ENCODE measurements around the gene KLHL3. TPM values are rescaled to one million over a fixed set of nuclear protein-coding genes. Genes with fewer than 3 reads are reported as not detected.

The KLHL3 gene
- total RNA-seq, 1 experiment from 2014 or later: 15.7 TPM

DNA sequence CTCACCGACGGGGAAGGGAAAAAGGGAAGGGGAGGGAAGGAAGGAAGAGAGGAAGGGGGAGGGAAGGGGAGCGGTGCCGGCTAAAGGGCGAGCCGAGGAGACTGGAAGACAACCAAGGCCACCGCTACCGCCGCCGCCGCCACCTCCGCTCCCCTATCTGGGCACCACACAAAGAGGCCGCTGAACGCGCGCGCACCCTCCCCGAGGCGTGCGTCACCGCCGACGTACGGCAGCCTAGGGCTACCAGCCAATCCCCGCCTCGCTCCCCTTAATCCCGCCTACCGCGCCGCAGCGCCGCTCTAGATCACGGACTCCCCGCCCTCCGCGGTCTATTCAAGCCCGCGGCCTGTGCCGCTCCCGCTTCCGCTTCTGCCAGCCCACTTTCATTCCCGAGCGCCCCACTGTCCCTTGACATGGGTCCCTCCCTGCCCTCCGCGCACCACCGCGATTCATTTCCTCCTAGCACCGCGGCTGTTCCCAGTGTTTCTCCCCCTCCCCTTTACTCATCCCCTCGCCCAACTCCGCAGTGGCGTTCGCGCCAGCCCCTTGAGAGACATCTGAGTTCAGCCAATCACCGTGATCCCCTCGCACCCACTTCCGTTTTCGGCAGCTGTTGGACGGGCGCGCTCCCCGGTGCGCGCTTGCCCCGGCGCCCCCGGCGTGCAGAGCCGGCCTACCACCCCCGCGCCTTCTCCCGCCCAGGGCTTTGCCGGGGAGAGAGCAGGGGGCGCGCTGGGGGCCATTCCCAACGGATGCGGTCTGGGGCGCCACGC lies 18.5 kb upstream of the KLHL3 start, which contains the start of gene HNRNPA0 (continued):
- TF ChIP-seq ZNF219 (CRISPR knock-in tag; IDR thresholded peaks at IDR 0.05; ENCODE audit: borderline replicate concordance): no peak
- peak; percentile 43 for TF ChIP-seq CBFB (CRISPR knock-in tag; IDR thresholded peaks at IDR 0.05; ENCODE audit: low read depth)
- no peak for TF ChIP-seq HMGA2 (CRISPR knock-in tag; IDR thresholded peaks at IDR 0.05)
- peak; percentile 94 for TF ChIP-seq ZNF423 (CRISPR knock-in tag; IDR thresholded peaks at IDR 0.05)
- TF ChIP-seq MYBL2 (CRISPR knock-in tag; IDR thresholded peaks at IDR 0.05): peak; percentile 84; the same call in 1 of the 2 replicates
- TF ChIP-seq ZNF263 (CRISPR knock-in tag; IDR thresholded peaks at IDR 0.05; ENCODE audit: low read depth): 0 out of 2 replicates have a peak, but pooled peaks have one; percentile 40
- no peak for TF ChIP-seq SMAD4 (CRISPR knock-in tag; IDR thresholded peaks at IDR 0.05)
- TF ChIP-seq, protein P1, sequence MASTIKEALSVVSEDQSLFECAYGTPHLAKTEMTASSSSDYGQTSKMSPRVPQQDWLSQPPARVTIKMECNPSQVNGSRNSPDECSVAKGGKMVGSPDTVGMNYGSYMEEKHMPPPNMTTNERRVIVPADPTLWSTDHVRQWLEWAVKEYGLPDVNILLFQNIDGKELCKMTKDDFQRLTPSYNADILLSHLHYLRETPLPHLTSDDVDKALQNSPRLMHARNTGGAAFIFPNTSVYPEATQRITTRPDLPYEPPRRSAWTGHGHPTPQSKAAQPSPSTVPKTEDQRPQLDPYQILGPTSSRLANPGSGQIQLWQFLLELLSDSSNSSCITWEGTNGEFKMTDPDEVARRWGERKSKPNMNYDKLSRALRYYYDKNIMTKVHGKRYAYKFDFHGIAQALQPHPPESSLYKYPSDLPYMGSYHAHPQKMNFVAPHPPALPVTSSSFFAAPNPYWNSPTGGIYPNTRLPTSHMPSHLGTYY (CRISPR knock-in tag; IDR thresholded peaks at IDR 0.05): no peak
- no peak for TF ChIP-seq ELF4 (CRISPR knock-in tag; IDR thresholded peaks at IDR 0.05; ENCODE audit: low read depth)
- TF ChIP-seq, protein P2, sequence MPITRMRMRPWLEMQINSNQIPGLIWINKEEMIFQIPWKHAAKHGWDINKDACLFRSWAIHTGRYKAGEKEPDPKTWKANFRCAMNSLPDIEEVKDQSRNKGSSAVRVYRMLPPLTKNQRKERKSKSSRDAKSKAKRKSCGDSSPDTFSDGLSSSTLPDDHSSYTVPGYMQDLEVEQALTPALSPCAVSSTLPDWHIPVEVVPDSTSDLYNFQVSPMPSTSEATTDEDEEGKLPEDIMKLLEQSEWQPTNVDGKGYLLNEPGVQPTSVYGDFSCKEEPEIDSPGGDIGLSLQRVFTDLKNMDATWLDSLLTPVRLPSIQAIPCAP (CRISPR knock-in tag; IDR thresholded peaks at IDR 0.05): no peak
- TF ChIP-seq SP1 (CRISPR knock-in tag; conservative IDR thresholded peaks at IDR 0.05): no peak; the same call in none of the 2 replicates
- TF ChIP-seq, protein P3, sequence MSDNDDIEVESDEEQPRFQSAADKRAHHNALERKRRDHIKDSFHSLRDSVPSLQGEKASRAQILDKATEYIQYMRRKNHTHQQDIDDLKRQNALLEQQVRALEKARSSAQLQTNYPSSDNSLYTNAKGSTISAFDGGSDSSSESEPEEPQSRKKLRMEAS (CRISPR knock-in tag; IDR thresholded peaks at IDR 0.05): peak; percentile 77
- TF ChIP-seq IRF2 (CRISPR knock-in tag; IDR thresholded peaks at IDR 0.05; ENCODE audit: borderline replicate concordance, low read depth): no peak
- TF ChIP-seq, protein P4, sequence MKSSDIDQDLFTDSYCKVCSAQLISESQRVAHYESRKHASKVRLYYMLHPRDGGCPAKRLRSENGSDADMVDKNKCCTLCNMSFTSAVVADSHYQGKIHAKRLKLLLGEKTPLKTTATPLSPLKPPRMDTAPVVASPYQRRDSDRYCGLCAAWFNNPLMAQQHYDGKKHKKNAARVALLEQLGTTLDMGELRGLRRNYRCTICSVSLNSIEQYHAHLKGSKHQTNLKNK (CRISPR knock-in tag; IDR thresholded peaks at IDR 0.05): 0 out of 2 replicates have a peak, but pooled peaks have one; percentile 27
- no peak for TF ChIP-seq ZNF121 (CRISPR knock-in tag; IDR thresholded peaks at IDR 0.05)
- no peak for TF ChIP-seq ZNF416 (CRISPR knock-in tag; IDR thresholded peaks at IDR 0.05)
- TF ChIP-seq, protein P5, sequence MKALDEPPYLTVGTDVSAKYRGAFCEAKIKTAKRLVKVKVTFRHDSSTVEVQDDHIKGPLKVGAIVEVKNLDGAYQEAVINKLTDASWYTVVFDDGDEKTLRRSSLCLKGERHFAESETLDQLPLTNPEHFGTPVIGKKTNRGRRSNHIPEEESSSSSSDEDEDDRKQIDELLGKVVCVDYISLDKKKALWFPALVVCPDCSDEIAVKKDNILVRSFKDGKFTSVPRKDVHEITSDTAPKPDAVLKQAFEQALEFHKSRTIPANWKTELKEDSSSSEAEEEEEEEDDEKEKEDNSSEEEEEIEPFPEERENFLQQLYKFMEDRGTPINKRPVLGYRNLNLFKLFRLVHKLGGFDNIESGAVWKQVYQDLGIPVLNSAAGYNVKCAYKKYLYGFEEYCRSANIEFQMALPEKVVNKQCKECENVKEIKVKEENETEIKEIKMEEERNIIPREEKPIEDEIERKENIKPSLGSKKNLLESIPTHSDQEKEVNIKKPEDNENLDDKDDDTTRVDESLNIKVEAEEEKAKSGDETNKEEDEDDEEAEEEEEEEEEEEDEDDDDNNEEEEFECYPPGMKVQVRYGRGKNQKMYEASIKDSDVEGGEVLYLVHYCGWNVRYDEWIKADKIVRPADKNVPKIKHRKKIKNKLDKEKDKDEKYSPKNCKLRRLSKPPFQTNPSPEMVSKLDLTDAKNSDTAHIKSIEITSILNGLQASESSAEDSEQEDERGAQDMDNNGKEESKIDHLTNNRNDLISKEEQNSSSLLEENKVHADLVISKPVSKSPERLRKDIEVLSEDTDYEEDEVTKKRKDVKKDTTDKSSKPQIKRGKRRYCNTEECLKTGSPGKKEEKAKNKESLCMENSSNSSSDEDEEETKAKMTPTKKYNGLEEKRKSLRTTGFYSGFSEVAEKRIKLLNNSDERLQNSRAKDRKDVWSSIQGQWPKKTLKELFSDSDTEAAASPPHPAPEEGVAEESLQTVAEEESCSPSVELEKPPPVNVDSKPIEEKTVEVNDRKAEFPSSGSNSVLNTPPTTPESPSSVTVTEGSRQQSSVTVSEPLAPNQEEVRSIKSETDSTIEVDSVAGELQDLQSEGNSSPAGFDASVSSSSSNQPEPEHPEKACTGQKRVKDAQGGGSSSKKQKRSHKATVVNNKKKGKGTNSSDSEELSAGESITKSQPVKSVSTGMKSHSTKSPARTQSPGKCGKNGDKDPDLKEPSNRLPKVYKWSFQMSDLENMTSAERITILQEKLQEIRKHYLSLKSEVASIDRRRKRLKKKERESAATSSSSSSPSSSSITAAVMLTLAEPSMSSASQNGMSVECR (CRISPR knock-in tag; IDR thresholded peaks at IDR 0.05; ENCODE audit: borderline replicate concordance): 0 out of 2 replicates have a peak, but pooled peaks have one; percentile 42
- no peak for TF ChIP-seq NR1H2 (CRISPR knock-in tag; IDR thresholded peaks at IDR 0.05)
- TF ChIP-seq, protein P6, sequence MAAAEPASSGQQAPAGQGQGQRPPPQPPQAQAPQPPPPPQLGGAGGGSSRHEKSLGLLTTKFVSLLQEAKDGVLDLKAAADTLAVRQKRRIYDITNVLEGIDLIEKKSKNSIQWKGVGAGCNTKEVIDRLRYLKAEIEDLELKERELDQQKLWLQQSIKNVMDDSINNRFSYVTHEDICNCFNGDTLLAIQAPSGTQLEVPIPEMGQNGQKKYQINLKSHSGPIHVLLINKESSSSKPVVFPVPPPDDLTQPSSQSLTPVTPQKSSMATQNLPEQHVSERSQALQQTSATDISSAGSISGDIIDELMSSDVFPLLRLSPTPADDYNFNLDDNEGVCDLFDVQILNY (CRISPR knock-in tag; IDR thresholded peaks at IDR 0.05): peak; percentile 97
- TF ChIP-seq RORB (CRISPR knock-in tag; IDR thresholded peaks at IDR 0.05): no peak
- TF ChIP-seq GRHL2 (CRISPR knock-in tag; IDR thresholded peaks at IDR 0.05; ENCODE audit: insufficient replicate concordance, severe bottlenecking): no peak
- TF ChIP-seq, protein P7, sequence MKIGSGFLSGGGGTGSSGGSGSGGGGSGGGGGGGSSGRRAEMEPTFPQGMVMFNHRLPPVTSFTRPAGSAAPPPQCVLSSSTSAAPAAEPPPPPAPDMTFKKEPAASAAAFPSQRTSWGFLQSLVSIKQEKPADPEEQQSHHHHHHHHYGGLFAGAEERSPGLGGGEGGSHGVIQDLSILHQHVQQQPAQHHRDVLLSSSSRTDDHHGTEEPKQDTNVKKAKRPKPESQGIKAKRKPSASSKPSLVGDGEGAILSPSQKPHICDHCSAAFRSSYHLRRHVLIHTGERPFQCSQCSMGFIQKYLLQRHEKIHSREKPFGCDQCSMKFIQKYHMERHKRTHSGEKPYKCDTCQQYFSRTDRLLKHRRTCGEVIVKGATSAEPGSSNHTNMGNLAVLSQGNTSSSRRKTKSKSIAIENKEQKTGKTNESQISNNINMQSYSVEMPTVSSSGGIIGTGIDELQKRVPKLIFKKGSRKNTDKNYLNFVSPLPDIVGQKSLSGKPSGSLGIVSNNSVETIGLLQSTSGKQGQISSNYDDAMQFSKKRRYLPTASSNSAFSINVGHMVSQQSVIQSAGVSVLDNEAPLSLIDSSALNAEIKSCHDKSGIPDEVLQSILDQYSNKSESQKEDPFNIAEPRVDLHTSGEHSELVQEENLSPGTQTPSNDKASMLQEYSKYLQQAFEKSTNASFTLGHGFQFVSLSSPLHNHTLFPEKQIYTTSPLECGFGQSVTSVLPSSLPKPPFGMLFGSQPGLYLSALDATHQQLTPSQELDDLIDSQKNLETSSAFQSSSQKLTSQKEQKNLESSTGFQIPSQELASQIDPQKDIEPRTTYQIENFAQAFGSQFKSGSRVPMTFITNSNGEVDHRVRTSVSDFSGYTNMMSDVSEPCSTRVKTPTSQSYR (CRISPR knock-in tag; IDR thresholded peaks at IDR 0.05): peak; percentile 70; the same call in 1 of the 2 replicates
- TF ChIP-seq, protein P8, sequence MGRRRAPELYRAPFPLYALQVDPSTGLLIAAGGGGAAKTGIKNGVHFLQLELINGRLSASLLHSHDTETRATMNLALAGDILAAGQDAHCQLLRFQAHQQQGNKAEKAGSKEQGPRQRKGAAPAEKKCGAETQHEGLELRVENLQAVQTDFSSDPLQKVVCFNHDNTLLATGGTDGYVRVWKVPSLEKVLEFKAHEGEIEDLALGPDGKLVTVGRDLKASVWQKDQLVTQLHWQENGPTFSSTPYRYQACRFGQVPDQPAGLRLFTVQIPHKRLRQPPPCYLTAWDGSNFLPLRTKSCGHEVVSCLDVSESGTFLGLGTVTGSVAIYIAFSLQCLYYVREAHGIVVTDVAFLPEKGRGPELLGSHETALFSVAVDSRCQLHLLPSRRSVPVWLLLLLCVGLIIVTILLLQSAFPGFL (CRISPR knock-in tag; IDR thresholded peaks at IDR 0.05; ENCODE audit: borderline replicate concordance): no peak; the same call in 1 of the 2 replicates
- 0 out of 2 replicates have a peak, but pooled peaks have one; percentile 46 for TF ChIP-seq NR2C2 (CRISPR knock-in tag; IDR thresholded peaks at IDR 0.05)
- TF ChIP-seq ETV6 (CRISPR knock-in tag; IDR thresholded peaks at IDR 0.05): no peak; the same call in 1 of the 2 replicates
- no peak for TF ChIP-seq JAZF1 (CRISPR knock-in tag; IDR thresholded peaks at IDR 0.05)
- no peak for TF ChIP-seq NFATC4 (CRISPR knock-in tag; IDR thresholded peaks at IDR 0.05)
